Measurements from ENCODE around the gene OAT. TPM values are rescaled to one million over a fixed set of nuclear protein-coding genes. Genes with fewer than 3 reads are reported as not detected.
A peak's percentile ranks its signal among the peaks of the same experiment; 100 is the strongest.
"Not testable (repeated sequence)": the region's sequence is repeated elsewhere in the genome, so short reads cannot be mapped to it uniquely, and the experiment has no call there.

Gene OAT
- total RNA-seq, 1 donor from 2014 or later: 56.7 TPM

- DNase-seq (ENCODE audit: low spot score): no peak
- Mint-ChIP-seq H3K36me3 (no peaks in the 10 kb centered on the region), H3K9me3 (peaks cover 2% of the 10 kb centered on the region), H3K4me3 (no peak overlapping the region), H3K4me1 (peaks cover 5% of the 10 kb centered on the region), H3K27ac (no peak overlapping the region), H3K27me3 (ENCODE audit: insufficient read depth, low read depth) (peaks cover 16% of the 10 kb centered on the region)
- no peak overlapping the region for H3K4me2 ChIP-seq
- H3K27ac ChIP-seq: no peak overlapping the region
- H3K36me3 ChIP-seq: no peaks in the 10 kb centered on the region
- no peaks in the 10 kb centered on the region for H3F3A ChIP-seq (ENCODE audit: low read depth)
- H4K20me1 ChIP-seq (ENCODE audit: low read depth): no peaks in the 10 kb centered on the region
- peaks cover 5% of the 10 kb centered on the region for H3K4me1 ChIP-seq
- H3K27me3 ChIP-seq: no peaks in the 10 kb centered on the region
- no peak for TF ChIP-seq CTCF (IDR thresholded peaks at IDR 0.05)
- TF ChIP-seq EZH2 (IDR thresholded peaks at IDR 0.05): no peak
- TF ChIP-seq EZH2phosphoT487 (IDR thresholded peaks at IDR 0.05): no peak
- H3K79me2 ChIP-seq (ENCODE audit: low read depth): no peaks in the 10 kb centered on the region
- no peaks in the 10 kb centered on the region for H3K9me3 ChIP-seq (ENCODE audit: low read depth)
- no peak overlapping the region for H2AFZ ChIP-seq (replicated peaks)
- no peak overlapping the region for H3K4me3 ChIP-seq
- H3K9ac ChIP-seq: no peak overlapping the region
These were observed 48.7 kb downstream of the OAT start for GRCh38 chr10:124369986-124370385.

- not testable (repeated sequence) for H3F3A ChIP-seq (ENCODE audit: low read depth); H3K36me3 Mint-ChIP-seq; H4K20me1 ChIP-seq (ENCODE audit: low read depth); H3K4me1 Mint-ChIP-seq; H2AFZ ChIP-seq (replicated peaks); H3K27ac ChIP-seq; H3K27ac Mint-ChIP-seq; H3K9me3 ChIP-seq (ENCODE audit: low read depth); H3K4me3 ChIP-seq; H3K9ac ChIP-seq; H3K79me2 ChIP-seq (ENCODE audit: low read depth); H3K4me2 ChIP-seq; H3K4me1 ChIP-seq; H3K4me3 Mint-ChIP-seq; H3K9me3 Mint-ChIP-seq; H3K36me3 ChIP-seq; H3K27me3 ChIP-seq; DNase-seq (ENCODE audit: low spot score)
- H3K27me3 Mint-ChIP-seq (ENCODE audit: insufficient read depth, low read depth): peaks cover 15% of the 10 kb centered on the region
These were observed 49.2 kb downstream of the OAT start for GRCh38 chr10:124369533-124369932.

GRCh38 chr10:124369066-124369465 lies 49.7 kb downstream of the OAT start:
- Mint-ChIP-seq H3K4me3 (no peak overlapping the region), H3K4me1 (no peaks in the 10 kb centered on the region), H3K27ac (no peak overlapping the region), H3K27me3 (ENCODE audit: insufficient read depth, low read depth) (peaks cover 15% of the 10 kb centered on the region), H3K9me3 (peaks cover 2% of the 10 kb centered on the region), H3K36me3 (no peaks in the 10 kb centered on the region)
- no peak overlapping the region for H2AFZ ChIP-seq (replicated peaks)
- H3K4me3 ChIP-seq: no peak overlapping the region
- no peaks in the 10 kb centered on the region for H3K27me3 ChIP-seq
- TF ChIP-seq CTCF (IDR thresholded peaks at IDR 0.05): no peak
- no peak for TF ChIP-seq EZH2phosphoT487 (IDR thresholded peaks at IDR 0.05)
- no peak for TF ChIP-seq EZH2 (IDR thresholded peaks at IDR 0.05)
- no peaks in the 10 kb centered on the region for H3K9me3 ChIP-seq (ENCODE audit: low read depth)
- H3K4me2 ChIP-seq: no peak overlapping the region
- no peaks in the 10 kb centered on the region for H3K79me2 ChIP-seq (ENCODE audit: low read depth)
- no peaks in the 10 kb centered on the region for H3K36me3 ChIP-seq
- no peak overlapping the region for H3K9ac ChIP-seq
- DNase-seq (ENCODE audit: low spot score): no peak
- H3K27ac ChIP-seq: no peak overlapping the region
- H3K4me1 ChIP-seq: peaks cover 5% of the 10 kb centered on the region
- no peaks in the 10 kb centered on the region for H4K20me1 ChIP-seq (ENCODE audit: low read depth)
- H3F3A ChIP-seq (ENCODE audit: low read depth): no peaks in the 10 kb centered on the region

- Histone ChIP-seq H3K4me1 (peaks cover 5% of the 10 kb centered on the region), H3K27ac (no peak overlapping the region), H3K36me3 (no peaks in the 10 kb centered on the region), H3K9me3 (ENCODE audit: low read depth) (no peaks in the 10 kb centered on the region), H3K79me2 (ENCODE audit: low read depth) (no peaks in the 10 kb centered on the region), H2AFZ (replicated peaks) (no peak overlapping the region), H4K20me1 (ENCODE audit: low read depth) (no peaks in the 10 kb centered on the region), H3F3A (ENCODE audit: low read depth) (no peaks in the 10 kb centered on the region), H3K27me3 (no peaks in the 10 kb centered on the region), H3K4me3 (no peak overlapping the region), H3K9ac (no peak overlapping the region), H3K4me2 (no peak overlapping the region)
- no peak overlapping the region for H3K4me3 Mint-ChIP-seq
- no peaks in the 10 kb centered on the region for H3K36me3 Mint-ChIP-seq
- H3K27me3 Mint-ChIP-seq (ENCODE audit: insufficient read depth, low read depth): peaks cover 13% of the 10 kb centered on the region
- TF ChIP-seq CTCF (IDR thresholded peaks at IDR 0.05) (no peak), EZH2phosphoT487 (IDR thresholded peaks at IDR 0.05) (no peak), EZH2 (IDR thresholded peaks at IDR 0.05) (no peak)
- no peaks in the 10 kb centered on the region for H3K4me1 Mint-ChIP-seq
- peaks cover 2% of the 10 kb centered on the region for H3K9me3 Mint-ChIP-seq
- DNase-seq (ENCODE audit: low spot score): peak; percentile 65
- H3K27ac Mint-ChIP-seq: no peak overlapping the region
These were observed 50.8 kb downstream of the OAT start for GRCh38 chr10:124367936-124368335.
